D721Med (cell line): Measurements from ENCODE around the gene POLE4.

ENCODE experiments used
- DNase-seq: peaks from one replicate; pipeline ENCODE4 v3.0.0; 2011; ENCODE audit warnings: low spot score; ENCODE audit not compliant: insufficient read length
- FAIRE-seq: peaks from 2 replicates; lab custom pipeline; 2011; peaks lifted over from hg19 to GRCh38; lab: Jason Lieb, UNC
- CTCF ChIP-seq: IDR thresholded peaks from 2 replicates; pipeline ENCODE4 v1.5.1; 2012; ENCODE audit warnings: mild to moderate bottlenecking, control low read depth; ENCODE audit not compliant: insufficient read depth; ENCODE audit errors: missing control alignments

Gene POLE4, protein sequence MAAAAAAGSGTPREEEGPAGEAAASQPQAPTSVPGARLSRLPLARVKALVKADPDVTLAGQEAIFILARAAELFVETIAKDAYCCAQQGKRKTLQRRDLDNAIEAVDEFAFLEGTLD

DNA sequence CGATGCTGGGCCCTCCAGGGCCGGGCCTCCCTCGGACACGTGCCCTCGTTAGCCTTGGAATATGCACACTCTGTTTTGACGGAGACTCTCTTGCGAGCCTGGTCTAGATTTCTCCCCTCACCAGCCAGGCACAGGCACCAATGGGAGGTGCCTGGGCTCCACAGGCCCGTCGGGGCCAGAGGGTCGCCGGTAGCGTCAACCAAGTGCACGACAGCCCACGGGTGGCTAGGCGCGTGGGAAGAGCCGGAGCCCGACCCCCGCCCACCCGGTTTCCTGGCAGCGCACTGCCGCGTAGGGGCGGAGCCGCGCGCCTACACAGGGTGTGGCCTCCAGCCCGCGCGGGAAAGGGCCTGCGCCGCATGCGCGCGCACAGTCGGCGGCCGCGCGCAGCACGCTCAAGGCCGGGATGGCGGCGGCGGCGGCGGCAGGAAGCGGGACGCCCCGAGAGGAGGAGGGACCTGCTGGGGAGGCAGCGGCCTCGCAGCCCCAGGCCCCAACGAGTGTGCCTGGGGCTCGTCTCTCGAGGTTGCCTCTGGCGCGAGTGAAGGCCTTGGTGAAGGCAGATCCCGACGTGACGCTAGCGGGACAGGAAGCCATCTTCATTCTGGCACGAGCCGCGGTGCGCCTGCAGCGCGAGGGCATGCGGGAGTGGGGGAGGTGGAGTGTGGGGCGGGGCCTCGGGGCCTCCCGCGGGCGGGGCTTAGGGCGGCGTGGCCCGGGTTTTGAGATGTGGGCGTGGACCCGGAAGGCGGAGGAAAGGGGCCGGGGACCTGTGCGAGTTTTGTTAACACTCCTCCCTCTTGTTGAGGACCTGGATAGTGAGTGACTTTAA is at the start of gene POLE4:
POLE4 (plus strand) TSS at position 370 of the 832 bp plus-strand sequence; CDS start at position 407, 37 bp downstream.
- no peak for TF ChIP-seq CTCF
- DNase-seq (no peak), FAIRE-seq (no peak)

GRCh38 chr2:74908748-74909444 is 49.5 kb upstream of the POLE4 start:
- no peak for DNase-seq
- TF ChIP-seq CTCF: no peak
- FAIRE-seq: no peak

GRCh38 chr2:74910245-74910644 is 48.2 kb upstream of the POLE4 start:
- TF ChIP-seq CTCF: no peak
- no peak for FAIRE-seq

GRCh38 chr2:74911061-74911460 is 47.4 kb upstream of the POLE4 start:
- no peak for FAIRE-seq
- no peak for DNase-seq
- TF ChIP-seq CTCF: no peak

More at GRCh38 chr2:74910245-74910644, 48.2 kb upstream of the POLE4 start:
- DNase-seq: no peak

- DNase-seq (no peak), FAIRE-seq (no peak)
- TF ChIP-seq CTCF: no peak
Measured at GRCh38 chr2:74915743-74916142, 42.7 kb upstream of the POLE4 start.

DNA sequence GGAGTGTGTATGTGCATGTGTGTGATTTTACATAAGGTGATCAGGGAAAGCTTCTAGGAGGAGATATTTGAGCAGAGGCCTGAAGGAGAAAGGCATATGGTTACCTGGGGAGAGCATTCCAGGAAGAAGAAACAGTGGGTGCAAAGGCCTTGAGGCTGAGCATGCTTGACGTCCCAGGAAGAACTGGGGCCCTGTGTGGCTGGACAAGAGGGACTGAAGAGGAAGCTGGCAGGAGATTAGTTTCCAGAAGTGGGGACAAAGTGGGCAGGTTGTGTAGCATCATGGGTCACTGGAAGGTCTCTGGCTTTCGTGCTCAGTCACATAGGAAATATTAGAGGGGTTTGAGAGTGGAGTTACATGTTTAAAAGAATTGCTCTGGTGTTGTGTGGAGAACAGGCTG is 42.0 kb upstream of the POLE4 start:
- FAIRE-seq: no peak
- TF ChIP-seq CTCF: no peak

More for the DNA sequence above, 42.0 kb upstream of the POLE4 start:
- DNase-seq: no peak
